Body of pancreas (tissue), 4 donors: ENCODE results near the gene MCEE.

Experiments
- CTCF ChIP-seq, 7 experiments: fragments of 450-650 bp in 4 of 7; fragments of 200-600 bp in 3 of 7; sonication (generic) in 3 of 7; IDR thresholded peaks; one replicate each; pipeline ENCODE4 v1.5.1; 2016 to 2019; ENCODE audit warnings: antibody characterized with exemption in 7 of 7
- POLR2A ChIP-seq, 3 donors: fragments of 450-650 bp; IDR thresholded peaks; one replicate each; pipeline ENCODE4 v1.6.1; 2016; ENCODE audit warnings: antibody characterized with exemption in 3 of 3, mild to moderate bottlenecking in 2 of 3

- TF ChIP-seq CTCF (IDR thresholded peaks at IDR 0.05) (no peak), POLR2A (IDR thresholded peaks at IDR 0.05) (no peak)
Measured at GRCh38 chr2:71078624-71079023, 51.4 kb downstream of the MCEE start.
